SIG-M5 (cell line): ENCODE results near the gene ZMYND8.
"Not testable (repeated sequence)": the region's sequence is repeated elsewhere in the genome, so short reads cannot be mapped to it uniquely, and the experiment has no call there.

Experiments
- DNase-seq: peaks from one replicate; lab custom pipeline; 2025; lab: John Stamatoyannopoulos, UW

The ZMYND8 gene

DNA sequence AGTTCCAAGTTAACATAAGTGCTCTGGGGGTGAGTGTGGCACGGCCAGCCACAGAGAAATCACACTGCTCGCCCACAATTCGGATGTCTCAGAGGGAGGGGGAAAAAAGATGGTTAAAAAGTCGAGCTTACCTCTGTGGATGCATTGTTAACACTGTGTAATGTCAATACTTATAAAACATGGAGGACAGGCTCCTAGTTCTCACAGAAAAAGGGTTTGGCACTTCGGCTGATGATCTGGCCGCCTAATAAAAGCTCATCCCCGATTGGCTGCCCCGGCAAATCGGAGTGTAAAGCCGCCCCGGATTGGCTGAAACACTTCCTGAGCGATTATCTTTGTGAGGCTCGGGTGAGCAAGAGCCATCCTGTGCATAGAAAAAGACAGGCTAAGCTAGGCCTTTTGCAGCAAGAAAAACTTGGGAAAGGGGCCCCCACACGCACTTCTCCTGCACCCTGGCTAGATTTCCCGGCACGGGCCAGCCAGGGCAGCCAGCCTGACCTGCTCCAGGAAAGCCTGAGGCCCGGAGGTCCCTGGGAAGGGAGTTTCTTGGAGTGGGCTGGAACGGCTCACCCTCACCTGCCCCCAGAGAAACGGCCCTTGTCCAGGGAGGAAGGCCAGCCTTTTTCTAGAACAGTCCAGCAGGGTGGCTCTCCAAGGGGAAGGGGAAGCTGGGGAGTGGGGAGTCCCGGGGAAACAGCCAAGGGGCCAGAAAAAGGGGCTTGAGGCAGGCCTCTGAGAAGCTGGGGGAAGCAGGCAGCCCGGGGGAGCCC, at the start of gene ZMYND8:
Gene ZMYND8, minus strand, starts transcription at position 174 of the 770 bp plus-strand sequence. Its CDS starts 29 bp downstream, at position 145.
- peak; percentile 51 for DNase-seq

DNA sequence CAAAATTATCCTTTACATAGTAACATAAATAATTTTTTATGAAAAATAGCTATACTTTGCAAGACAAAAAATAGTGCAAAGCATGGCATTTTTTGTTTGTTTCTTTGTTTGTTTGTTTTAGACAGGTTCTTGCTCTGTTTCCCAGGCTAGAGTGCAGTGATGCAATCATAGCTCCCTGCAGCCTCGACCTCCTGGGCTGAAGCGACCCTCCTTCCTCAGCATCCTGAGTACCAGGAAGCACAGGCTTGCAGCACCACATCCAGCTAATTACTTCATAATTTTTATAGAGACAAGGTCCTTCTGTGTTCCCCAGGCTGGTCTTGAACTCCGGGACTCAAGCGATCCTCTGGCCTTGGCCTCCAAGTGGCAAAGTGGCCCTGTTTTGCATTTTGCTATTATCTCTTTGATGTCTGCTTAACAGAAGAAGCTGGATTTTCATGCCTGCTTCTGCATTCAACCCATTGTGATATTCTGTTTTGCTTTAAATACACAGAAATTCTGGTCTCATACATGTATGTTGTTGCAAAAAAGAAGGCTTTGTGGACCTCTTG, 49.4 kb upstream of the ZMYND8 start:
- no peak for DNase-seq

DNA sequence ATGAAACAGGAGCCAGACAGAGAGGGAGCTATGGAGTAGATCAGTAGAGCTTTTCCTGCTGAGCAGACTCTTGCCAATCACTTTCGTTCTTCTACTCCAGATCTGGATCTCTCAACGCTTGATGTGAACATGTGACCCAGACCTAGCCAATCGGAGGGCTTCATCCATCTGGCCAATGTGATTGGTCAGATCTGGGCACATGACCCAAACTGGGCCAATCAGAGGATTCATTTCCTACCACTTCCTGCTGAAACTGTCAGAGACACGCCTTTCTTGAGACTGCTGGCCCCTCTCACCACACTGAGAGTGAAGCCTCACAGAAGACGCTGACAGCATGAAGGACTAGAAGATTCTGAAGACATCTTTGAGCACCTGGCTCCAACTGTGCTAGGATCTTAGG, 44.2 kb upstream of the ZMYND8 start:
- no peak for DNase-seq

DNA sequence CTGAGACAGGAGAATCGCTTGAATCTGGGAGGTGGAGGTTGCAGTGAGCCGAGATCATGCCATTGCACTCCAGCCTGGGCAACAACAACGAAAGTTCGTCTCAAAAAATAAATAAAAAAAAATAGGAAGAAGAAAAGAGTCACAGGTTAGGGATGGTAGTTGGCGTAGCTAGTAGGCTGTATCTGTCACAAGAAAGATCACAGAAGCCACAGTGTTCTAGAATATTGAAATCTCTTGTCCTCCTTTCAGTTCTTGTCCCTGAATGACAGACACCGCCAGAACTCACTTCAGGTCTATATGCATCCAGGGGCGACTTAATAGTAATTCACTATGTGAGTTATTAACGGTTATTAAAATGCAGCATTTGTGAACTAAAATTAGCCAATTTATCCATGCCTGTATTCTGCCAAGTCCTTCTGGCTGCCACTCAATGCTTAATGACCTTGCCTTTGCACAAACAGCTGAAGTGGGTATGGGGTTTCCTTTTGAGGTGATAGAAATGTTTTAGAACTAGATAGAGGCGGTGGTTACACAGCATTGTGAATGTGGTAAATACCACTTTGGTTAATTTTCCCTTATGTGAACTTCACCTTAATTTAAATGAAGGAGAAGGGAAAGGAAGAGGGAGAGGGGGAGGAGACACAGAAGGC, 41.3 kb upstream of the ZMYND8 start:
- DNase-seq, result no peak

DNA sequence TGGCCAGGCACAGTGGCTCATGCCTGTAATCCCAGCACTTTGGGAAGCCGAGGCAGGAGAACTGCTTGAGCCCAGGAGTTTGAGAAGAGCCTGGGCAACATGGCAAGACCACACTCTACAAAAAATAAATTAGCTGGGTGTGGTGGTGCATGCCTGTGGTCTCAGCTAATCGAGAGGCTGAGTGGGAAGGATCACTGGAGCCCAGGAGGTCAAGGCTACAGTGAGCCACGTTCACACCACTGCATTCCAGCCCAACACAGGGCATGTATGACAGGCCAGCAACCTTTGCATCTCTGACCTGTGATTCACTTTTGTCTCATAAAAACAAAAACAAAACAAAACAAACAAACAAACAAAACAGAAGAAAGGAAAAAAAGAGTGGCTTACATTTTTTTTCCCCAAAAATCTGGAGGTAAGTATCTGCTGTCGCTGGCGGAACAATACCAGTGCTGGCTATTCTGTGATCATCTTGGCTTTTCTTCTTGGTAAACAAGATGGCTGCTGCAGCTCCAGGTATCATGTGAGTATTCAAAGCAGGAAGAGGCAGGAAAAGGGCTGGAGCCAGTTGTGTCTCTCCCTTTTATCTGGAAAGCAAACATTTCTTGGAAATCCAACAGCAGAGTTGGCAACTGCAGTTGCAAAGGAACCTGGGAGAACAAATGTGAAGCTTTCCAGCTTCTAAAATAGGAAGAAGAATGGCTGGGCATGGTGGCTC, 40.4 kb upstream of the ZMYND8 start:
- DNase-seq, result no peak

DNA sequence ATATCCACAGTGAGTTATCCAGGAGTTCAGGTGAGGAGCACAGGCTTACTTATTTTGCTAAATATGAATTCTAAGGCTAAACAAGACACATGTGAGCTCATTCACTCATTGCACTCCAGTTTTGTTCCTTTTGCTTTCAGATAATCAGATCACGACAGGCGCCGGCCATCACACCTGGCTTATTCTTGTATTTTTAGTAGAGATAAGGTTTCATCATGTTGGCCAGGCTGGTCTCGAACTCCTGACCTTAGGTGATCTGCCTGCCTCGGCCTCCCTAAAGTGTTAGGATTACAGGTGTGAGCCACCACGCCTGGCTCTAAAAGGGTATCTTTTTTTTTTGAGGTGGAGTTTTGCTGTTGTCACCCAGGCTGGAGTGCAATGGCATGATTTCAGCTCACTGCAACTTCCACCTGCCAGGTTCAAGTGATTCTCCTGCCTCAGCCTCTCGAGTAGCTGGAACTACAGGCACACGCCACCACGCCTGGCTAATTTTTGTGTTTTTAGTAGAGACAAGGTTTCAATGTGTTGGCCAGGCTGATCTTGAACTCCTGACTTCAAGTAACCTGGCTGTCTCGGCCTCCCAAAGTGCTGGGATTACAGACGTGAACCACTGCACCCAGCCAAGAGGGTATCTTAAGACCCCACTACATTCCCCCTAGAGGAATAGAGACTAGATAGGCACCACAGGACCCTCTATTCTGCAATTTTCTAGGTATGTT, 37.5 kb upstream of the ZMYND8 start:
- DNase-seq, result not testable (repeated sequence)

DNA sequence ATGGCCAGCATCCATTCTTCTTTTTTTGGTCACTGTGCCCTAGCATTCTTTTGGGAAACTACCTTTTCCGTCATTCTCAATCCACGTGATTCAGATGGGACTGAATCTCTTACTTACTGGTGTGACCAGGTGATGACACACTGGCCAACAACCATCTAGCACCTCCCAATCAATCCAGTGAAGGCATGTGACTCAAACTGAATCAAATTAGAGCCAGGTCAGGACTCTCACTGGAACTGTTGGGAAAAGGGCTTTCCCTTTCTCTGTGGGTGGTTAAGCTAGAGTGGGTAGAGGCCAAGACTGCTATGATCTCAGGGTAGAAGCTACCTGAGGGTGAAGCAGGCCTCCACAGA, 36.2 kb upstream of the ZMYND8 start:
- DNase-seq, result no peak

DNA sequence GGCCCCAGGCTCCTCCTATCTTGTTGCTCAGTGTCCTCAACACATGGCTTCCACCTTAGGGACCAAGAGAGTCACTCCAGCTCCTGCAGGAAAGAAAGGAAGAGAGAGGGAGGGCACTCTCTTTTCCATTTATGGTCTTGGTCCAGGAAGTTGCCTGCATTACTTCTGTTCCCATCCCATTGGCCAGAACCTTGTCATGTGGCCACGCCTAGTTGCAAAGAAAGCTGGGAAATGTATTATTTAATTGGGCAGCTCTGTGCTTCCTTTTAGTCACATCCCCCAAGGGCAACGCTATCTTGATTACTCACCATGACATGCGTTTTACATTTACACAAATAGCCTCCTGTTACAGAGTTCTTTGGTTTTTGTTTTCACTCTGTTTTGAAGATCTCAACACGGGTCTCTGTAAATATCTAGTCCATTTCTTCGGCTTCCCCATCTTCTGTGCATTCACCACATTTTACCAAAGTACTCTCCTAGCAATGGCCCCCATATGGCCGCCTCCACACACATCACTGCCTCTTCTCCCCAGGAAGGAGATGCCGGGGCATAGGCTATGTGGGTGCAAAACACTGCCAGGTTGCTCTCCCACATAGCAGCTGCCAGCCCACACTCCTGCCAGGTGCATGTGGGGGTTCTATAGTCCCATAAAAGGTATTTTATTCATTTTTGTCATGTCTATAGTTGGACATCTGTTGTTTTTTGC, 35.7 kb upstream of the ZMYND8 start:
- DNase-seq, result peak; percentile 71

DNA sequence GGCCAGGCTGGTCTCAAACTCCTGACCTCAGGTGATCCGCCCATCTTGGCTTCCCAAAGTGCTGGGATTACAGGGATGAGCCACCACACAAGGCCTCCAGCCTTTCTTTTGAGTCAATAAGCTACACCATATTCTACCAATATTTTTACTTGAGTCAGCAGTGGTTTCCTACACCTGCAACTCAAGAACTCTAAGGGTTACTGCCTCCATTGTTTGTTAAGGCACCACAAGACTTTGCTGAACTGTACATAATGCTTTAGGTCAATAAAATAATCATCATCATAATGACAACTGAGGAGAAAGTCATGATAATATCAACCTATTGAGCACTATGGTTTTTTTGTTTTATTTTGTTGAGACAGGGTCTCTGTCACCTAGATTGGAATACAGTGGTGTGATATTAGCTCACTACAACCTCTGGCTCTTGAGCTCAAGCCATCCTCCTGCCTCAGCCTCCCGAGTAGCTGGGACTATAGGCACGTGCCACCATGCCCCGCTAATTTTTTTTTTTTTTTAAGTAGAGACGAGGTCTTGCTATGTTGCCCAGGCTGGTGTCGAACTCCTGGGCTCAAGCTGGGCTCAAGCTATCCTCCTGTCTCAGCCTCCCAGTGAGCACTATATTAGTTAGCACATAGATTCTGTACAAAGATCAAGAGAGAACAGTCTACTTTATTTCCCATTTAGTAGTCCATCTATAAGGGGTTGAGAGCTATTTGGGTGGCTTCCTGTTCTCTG, 34.9 kb upstream of the ZMYND8 start:
- no peak for DNase-seq

DNA sequence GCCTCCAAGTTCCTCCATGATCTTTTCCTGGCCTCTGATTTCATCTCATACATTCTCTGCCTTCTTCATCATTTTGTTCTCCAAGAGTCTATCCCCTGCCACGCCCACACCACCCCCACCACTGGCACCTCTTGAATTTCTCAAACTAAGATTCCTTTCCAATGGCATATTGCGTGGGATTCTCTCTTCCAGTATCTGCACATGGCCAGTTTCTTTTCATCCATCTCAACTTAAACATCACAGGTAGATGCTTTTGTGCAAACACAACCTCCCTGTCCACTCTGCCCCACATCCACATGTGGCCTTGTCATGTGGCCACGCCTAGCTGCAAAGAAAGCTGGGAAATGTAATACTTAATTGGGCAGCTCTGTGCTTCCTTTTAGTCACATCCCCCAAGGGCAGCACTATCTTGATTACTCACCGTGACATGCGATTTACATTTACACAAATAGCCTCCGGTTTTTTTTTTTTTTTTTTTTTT, 33.4 kb upstream of the ZMYND8 start:
- DNase-seq, result no peak

DNA sequence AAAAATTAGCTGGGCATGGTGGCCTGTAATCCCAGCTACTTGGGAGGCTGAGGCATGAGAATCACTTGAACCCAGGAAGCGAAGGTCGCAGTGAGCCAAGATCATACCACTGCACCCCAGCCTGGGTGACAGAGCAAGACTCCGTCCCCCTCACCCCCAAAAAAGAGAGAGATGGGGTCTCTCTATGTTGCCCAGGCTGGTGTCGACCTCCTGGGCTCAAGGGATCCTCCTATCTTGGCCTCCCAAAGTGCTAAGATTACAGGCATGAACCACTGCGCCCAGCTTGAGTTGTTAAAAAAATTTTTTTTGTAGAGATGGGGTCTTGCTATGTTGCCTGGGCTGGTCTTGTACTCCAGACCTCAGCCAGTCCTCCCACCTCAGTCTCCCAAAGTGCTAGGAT, 29.5 kb upstream of the ZMYND8 start:
- not testable (repeated sequence) for DNase-seq

DNA sequence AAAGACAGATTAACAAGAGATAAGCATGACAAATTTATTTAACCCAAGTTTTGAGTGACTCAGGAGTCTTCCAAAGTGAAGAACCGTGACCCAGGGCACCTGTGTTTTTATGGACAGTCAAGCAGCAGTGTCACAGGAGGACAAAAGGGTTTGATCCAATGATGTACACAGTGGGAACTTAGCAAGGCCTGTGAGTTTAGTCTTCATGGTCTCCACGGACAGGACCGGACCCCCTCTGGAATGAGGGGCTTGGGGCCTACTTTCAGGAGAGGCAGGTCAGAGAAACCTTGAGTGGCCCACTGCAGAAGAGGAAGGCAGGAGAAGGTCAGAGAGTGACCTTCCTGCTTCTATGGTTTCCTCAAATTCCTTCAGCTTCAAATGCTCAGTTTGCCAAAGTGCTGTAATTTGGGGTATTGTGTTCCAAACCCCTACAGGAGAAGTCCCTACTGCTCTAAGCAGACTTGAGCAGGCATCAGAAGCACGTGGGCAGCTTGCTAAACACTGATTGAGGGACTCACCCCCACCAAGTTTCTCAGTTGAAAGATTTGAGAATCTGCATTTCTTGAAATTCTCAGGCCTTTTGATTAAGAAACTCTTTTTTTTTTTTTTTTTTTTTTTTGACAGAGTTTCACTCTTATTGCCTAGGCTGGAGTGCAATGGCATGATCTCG, 26.4 kb upstream of the ZMYND8 start:
- no peak for DNase-seq

DNA sequence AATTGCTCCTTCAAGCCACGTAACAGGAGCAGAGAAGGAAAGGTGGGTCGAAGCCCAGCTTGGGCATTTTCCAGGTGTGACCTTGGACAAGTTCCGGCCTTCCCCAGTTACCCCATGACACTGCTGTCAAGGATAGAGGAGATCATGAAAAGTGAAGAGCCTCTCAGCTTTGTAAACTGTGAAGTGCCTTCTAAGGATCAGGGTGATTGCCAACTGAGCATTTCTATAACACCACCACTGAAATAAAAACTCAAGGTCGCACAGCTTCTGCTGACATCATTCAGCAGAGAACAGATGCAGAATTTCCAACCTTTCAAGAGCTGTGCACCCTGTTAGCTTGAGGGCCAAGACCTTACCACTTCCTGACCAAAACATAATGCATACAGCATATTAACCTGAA, 24.0 kb upstream of the ZMYND8 start:
- DNase-seq, result no peak

DNA sequence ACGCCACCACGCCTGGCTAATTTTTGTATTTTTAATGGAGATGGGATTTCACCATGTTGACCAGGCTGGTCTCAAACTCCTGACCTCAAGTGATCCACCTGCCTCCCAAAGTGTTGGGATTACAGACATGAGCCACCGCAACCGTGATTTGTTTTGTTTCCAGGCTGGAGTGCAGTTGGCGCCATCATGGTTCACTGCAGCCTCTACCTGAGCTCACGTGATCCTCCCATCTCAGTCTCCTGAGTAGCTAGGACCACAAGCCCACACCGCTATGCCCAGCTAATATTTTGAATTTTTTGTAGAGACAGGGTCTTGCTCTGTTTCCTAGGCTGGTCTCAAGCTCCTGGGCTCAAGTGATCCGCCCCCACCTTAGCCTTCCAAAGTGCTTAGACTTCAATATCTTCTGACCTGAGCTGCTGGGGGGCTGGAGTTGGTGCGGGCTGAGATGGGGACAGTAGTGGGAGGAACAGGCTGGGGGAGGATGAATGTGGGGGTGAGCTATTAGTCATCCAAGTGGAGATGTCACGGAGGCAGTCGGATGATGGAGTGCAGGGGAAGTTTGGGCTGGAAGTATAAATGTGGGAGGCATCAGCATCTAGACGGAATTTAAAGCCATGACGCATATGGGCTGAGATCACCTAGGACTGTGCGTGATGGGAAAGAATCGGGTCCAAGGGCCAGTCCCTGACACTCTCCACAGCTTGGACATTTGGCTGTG, 23.1 kb upstream of the ZMYND8 start:
- DNase-seq, result no peak

DNA sequence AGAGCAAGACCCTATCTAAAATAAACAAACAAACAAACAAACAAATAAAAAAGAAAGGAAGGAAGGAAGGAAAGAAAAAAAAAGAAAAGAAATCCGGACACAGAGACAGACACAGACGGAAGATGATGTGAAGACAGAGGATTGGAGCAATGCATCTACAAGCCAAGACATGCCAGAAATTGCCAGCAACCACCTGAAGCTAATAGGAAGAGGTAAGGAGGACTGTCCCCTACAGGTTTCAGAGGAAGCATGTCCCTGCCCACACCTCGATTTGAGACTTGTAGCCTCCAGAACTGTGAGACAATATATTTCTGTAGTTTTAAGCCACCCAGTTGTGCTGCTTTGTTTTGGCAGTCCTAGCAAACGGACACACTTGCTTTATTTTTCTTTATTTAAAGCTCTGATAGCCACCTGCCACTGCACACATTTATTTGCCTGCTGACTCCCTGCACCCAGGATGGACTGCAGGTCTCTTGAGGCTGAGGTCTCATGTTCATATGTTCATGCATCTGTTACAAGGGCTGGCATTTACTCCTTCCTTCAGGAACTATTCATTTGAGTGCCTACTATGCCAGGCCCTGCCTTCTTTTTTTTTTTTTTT, 20.7 kb upstream of the ZMYND8 start:
- no peak for DNase-seq

DNA sequence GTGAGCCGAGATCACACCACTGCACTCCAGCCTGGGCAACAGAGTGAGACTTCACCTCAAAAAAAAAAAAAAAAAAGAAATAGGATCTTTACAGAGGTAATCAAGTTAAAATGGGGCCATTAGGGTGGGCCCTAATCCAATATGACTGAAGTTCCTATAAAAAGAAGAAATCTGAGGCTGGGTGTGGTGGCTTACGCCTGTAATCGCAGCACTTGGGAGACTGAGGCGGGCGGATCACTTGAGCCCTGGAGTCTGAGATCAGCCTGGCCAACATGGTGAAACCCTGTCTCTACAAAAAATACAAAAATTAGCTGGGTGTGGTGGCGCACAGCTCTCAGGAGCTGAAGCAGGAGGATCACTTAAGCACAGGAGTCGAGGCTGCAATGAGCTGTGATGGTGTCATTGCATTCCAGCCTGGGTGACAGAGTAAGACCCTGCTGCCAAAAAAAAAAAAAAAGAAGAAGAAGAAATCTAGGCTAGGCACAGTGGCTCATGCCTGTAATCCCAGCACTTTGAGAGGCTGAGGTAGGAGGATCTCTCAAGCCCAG, 19.7 kb upstream of the ZMYND8 start:
- DNase-seq, result not testable (repeated sequence)

DNA sequence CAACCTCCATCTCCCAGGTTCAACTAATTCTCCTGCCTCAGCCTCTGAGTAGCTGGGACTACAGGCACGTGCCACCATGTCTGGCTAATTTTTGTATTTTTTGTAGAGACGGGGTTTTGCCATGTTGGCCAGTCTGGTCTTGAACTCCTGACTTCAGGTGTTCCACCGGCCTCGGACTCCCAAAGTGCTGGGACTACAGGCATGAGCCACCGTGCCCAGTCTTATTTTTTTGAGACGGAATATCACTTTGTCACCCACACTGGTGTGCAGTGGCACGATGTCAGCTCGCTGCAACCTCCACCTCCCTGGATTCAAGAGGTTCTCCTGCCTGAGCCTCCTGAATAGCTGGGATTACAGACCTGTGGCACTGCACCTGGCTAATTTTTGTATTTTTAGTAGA, 17.6 kb upstream of the ZMYND8 start:
- not testable (repeated sequence) for DNase-seq

DNA sequence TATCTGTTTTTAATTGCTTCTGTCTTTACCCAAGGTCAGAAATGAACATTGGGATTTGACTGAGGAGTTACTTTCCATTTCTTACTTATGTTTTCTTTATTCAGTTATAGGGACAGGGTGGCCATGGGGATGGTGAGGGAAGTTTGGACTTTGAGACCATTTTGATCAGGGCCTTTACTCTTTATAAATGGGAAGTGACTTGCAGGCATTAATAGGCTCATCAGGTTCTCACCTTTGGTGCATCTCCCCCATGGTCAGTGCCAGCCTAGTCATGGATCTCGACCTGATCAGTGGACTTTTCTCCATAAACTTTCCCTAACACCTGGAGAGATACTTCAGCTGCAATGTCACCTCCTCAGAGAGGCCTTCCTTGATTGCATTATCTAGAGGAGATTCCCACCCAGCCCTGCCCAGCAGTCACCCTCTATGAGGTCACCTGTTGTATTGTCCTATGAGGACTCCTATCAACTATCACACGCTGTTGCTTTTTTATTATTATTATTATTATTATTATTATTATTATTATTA, 16.8 kb upstream of the ZMYND8 start:
- DNase-seq, result no peak
